A673 (cell line): ENCODE results near the gene NEXN. TPM values are rescaled to one million over a fixed set of nuclear protein-coding genes. Genes with fewer than 3 reads are reported as not detected.
"Not testable (repeated sequence)": the region's sequence is repeated elsewhere in the genome, so short reads cannot be mapped to it uniquely, and the experiment has no call there.

Experiments
- BruUV-seq: library from RNA; stranded (reverse); fragments of 400-500 nt; replicated peaks from 2 replicates; lab custom pipeline; 2021; lab: Mats Ljungman, UMichigan
- CTCF ChIA-PET: fragments of 300-600 bp; sonication (Branson Sonifier 250); formaldehyde crosslinking; loops from one replicate; lab custom pipeline; 2022; ENCODE audit warnings: antibody characterized with exemption; lab: Charles Lee
- POLR2A ChIA-PET: fragments of 300-600 bp; sonication (Branson Sonifier 250); formaldehyde crosslinking; loops from one replicate; lab custom pipeline; 2022; ENCODE audit warnings: antibody characterized with exemption; ENCODE audit not compliant: low non-redundant PET; lab: Charles Lee
- DNase-seq: peaks from one replicate; pipeline ENCODE4 v3.0.0-alpha.2; 2015; ENCODE audit warnings: low spot score
- H3K27ac ChIP-seq: fragments of 200-600 bp; sonication (generic); 2 replicates; pipeline ENCODE4 v1.5.1; 2016; ENCODE audit warnings: mixed run types, low read depth, mild to moderate bottlenecking, mixed read lengths, antibody characterized with exemption, low read length; ENCODE audit not compliant: poor library complexity, severe bottlenecking
- H3K27me3 ChIP-seq: fragments of 200-600 bp; sonication (generic); replicated peaks from 2 replicates; pipeline ENCODE4 v1.6.1; 2017; ENCODE audit warnings: mixed run types, low read depth, mild to moderate bottlenecking, mixed read lengths, antibody characterized with exemption, low read length; ENCODE audit not compliant: insufficient read depth, poor library complexity
- H3K36me3 ChIP-seq: fragments of 200-600 bp; sonication (generic); 2 replicates; pipeline ENCODE4 v1.6.1; 2016; ENCODE audit warnings: mixed run types, mild to moderate bottlenecking, mixed read lengths, antibody characterized with exemption, low read length; ENCODE audit not compliant: insufficient read depth, poor library complexity, severe bottlenecking
- H3K4me1 ChIP-seq: fragments of 200-600 bp; sonication (generic); 2 replicates; pipeline ENCODE4 v1.6.1; 2017; ENCODE audit warnings: mixed run types, mild to moderate bottlenecking, mixed read lengths, antibody characterized with exemption, low read length; ENCODE audit not compliant: insufficient read depth, poor library complexity, severe bottlenecking
- H3K4me3 ChIP-seq: fragments of 200-600 bp; sonication (generic); 2 replicates; pipeline ENCODE4 v1.5.1; 2016; ENCODE audit warnings: low read depth, mixed run types, mild to moderate bottlenecking, mixed read lengths, low read length; ENCODE audit not compliant: poor library complexity, severe bottlenecking
- H3K9me3 ChIP-seq: fragments of 200-600 bp; sonication (generic); 2 replicates; pipeline ENCODE4 v1.6.1; 2016; ENCODE audit warnings: mixed run types, low read depth, mild to moderate bottlenecking, mixed read lengths, antibody characterized with exemption, low read length; ENCODE audit not compliant: poor library complexity, severe bottlenecking
- EZH2 ChIP-seq: fragments of 200-600 bp; sonication (generic); IDR thresholded peaks from 2 replicates; pipeline ENCODE4 v1.6.1; 2017; ENCODE audit warnings: borderline replicate concordance, low read depth, mild to moderate bottlenecking, mixed read lengths, antibody characterized with exemption, low read length; ENCODE audit not compliant: poor library complexity, severe bottlenecking
- intact Hi-C: fragments of 100-400 bp; cut with micrococcal nuclease; formaldehyde crosslinking; loops from one replicate; pipeline ENCODE4 v1.10.0; 2022; ENCODE audit not compliant: unreplicated experiment
- total RNA-seq: library from RNA; stranded (reverse); gene quantifications from 2 replicates; pipeline ENCODE4 v1.2.3, GENCODE V29; 2021
- TF ChIP-seq, protein P1 (sequence below): fragments of 300-800, 200-600 bp; sonication (generic); conservative IDR thresholded peaks from 2 replicates; pipeline ENCODE4 v1.5.1; 2017; ENCODE audit warnings: low read depth, mild to moderate bottlenecking, antibody characterized with exemption, low read length, moderate library complexity, mixed read lengths

NEXN gene
- total RNA-seq, 1 experiment from 2014 or later, result 0.45 TPM

DNA sequence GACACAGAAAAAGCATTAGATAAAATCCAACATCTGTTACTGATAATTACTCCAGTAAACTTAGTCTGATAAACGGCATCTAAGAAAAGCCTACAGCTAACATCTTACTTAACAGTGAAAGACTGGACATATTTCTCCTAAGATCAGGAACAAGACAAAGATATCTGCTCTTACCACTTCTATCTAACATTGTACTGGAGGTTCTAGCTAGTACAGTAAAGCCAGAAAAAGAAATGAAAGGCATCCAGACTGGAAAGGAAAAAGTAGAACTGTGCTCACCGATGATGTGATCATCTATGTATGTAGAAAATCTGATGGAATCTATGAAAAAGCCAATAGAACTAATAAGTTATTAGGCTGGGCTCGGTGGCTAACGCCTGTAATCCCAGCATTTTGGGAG is 21.7 kb downstream of the NEXN start:
- H3K27me3 ChIP-seq, result no peaks in the 10 kb centered on the region
- H3K9me3 ChIP-seq, result no peaks in the 10 kb centered on the region
- no peak overlapping the region for H3K27ac ChIP-seq
- BruUV-seq, result no TSS peak
- intact Hi-C loops, result loop anchor here (10.0 kb wide), 1 partner anchor 205 kb away; no protein-coding TSS in a partner anchor
- ChIA-PET POLR2A (no interaction called here), CTCF (no interaction called here)
- H3K4me3 ChIP-seq, result no peak overlapping the region
- DNase-seq, result no peak
- H3K36me3 ChIP-seq, result no peaks in the 10 kb centered on the region
- H3K4me1 ChIP-seq, result no peaks in the 10 kb centered on the region
- TF ChIP-seq, protein P1, sequence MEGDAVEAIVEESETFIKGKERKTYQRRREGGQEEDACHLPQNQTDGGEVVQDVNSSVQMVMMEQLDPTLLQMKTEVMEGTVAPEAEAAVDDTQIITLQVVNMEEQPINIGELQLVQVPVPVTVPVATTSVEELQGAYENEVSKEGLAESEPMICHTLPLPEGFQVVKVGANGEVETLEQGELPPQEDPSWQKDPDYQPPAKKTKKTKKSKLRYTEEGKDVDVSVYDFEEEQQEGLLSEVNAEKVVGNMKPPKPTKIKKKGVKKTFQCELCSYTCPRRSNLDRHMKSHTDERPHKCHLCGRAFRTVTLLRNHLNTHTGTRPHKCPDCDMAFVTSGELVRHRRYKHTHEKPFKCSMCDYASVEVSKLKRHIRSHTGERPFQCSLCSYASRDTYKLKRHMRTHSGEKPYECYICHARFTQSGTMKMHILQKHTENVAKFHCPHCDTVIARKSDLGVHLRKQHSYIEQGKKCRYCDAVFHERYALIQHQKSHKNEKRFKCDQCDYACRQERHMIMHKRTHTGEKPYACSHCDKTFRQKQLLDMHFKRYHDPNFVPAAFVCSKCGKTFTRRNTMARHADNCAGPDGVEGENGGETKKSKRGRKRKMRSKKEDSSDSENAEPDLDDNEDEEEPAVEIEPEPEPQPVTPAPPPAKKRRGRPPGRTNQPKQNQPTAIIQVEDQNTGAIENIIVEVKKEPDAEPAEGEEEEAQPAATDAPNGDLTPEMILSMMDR, result no peak
- TF ChIP-seq EZH2, result no peak

DNA sequence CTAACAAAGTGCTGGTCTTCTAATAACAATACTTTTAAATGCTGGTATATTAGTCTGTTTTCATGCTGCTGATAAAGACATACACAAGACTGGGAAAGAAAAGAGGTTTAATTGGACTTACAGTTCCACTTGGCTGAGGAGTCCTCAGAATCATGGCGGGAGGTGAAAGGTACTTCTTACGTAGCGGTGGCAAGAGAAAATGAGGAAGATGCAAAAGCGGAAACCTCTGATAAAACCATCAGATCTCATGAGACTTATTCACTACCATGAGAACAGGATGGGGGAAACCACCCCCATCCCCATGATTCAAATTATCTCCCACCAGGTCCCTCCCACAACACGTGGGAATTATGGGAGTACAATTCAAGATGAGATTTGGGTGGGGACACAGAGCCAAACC is 30.5 kb downstream of the NEXN start:
- H3K9me3 ChIP-seq, CTCF ChIA-PET, H3K27ac ChIP-seq, H3K4me1 ChIP-seq, H3K27me3 ChIP-seq, H3K4me3 ChIP-seq, H3K36me3 ChIP-seq, POLR2A ChIA-PET, DNase-seq, BruUV-seq: not testable (repeated sequence)
- intact Hi-C loops, result loop anchor here (10.0 kb wide), 1 partner anchor 196 kb away; no protein-coding TSS in a partner anchor

DNA sequence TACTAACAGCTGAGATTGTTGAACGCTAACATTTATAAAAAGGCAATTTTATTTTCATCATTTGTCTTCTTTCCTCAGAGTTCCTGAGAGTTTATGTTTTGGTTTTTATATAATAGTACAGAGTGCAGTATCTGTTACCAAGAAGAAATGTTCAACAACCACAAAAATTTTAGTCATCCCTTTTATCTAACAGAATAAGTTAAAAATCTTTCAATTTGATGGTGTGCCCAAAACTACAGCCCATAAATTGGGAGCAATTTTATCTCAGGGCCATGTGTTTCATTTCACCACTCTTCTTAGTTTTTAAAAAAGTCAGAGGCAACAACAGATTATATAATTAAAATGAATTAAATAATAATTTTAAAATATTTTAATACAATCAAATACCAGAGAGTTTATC is 37.1 kb downstream of the NEXN start:
- intact Hi-C loops, result no loop called here
- Histone ChIP-seq H3K27ac (no peak overlapping the region), H3K4me1 (no peaks in the 10 kb centered on the region), H3K27me3 (no peaks in the 10 kb centered on the region), H3K4me3 (no peak overlapping the region), H3K9me3 (no peaks in the 10 kb centered on the region), H3K36me3 (no peaks in the 10 kb centered on the region)
- ChIA-PET CTCF (no interaction called here), POLR2A (no interaction called here)
- no TSS peak for BruUV-seq
- TF ChIP-seq, protein P1, result no peak
- no peak for TF ChIP-seq EZH2
- DNase-seq, result no peak

DNA sequence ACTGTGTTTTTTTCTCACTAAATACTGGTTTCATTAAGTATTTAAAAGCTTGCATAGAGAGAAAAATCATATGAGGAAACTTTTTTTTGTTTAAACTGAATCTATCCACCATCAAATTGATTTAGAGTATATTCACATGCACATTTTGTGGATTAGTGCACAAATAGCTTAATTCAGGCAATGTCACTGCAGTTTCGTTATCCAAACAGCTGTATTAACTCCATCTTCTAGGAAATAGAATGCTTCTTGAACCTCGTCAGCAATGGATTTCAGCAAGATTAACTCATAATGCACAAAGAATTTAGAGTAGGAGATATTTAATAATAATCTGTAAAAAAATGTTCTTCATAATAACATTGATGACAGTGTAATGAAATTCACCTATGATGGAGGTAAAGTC is 37.5 kb downstream of the NEXN start:
- Histone ChIP-seq H3K4me1 (no peaks in the 10 kb centered on the region), H3K27ac (no peak overlapping the region), H3K4me3 (peak overlapping the region; percentile 17), H3K9me3 (no peaks in the 10 kb centered on the region), H3K27me3 (no peaks in the 10 kb centered on the region), H3K36me3 (no peaks in the 10 kb centered on the region)
- no peak for DNase-seq
- intact Hi-C loops, result no loop called here
- BruUV-seq, result no TSS peak
- ChIA-PET POLR2A (no interaction called here), CTCF (no interaction called here)
- TF ChIP-seq, protein P1, result no peak
- no peak for TF ChIP-seq EZH2
